GM23338 (cell line): Measurements from ENCODE around the gene MAPK14.

Experiments used
- CTCF ChIP-seq, 2 experiments: fragments of 200-600 bp in 1 of 2; sonication (generic) in 1 of 2; conservative IDR thresholded peaks; 2 replicates each; pipeline versions ENCODE4 v1.5.1 to v1.6.1; 2016 to 2017; ENCODE audit warnings: antibody characterized with exemption in 2 of 2, low read depth in 2 of 2, mild to moderate bottlenecking in 2 of 2, moderate library complexity in 1 of 2
- POLR2AphosphoS5 ChIP-seq: IDR thresholded peaks from 2 replicates; pipeline ENCODE4 v1.6.1; 2016; ENCODE audit warnings: antibody characterized with exemption, low read depth

GRCh38 chr6:36019167-36019566 is 8.4 kb upstream of the MAPK14 start:
- TF ChIP-seq CTCF (conservative IDR thresholded peaks at IDR 0.05; ENCODE audit: low read depth in 2 of 2) (no peak), POLR2AphosphoS5 (no peak)
